Measurements from ENCODE around the gene SLC6A18.
"Not testable (repeated sequence)": the region's sequence is repeated elsewhere in the genome, so short reads cannot be mapped to it uniquely, and the experiment has no call there.

The SLC6A18 gene

DNA sequence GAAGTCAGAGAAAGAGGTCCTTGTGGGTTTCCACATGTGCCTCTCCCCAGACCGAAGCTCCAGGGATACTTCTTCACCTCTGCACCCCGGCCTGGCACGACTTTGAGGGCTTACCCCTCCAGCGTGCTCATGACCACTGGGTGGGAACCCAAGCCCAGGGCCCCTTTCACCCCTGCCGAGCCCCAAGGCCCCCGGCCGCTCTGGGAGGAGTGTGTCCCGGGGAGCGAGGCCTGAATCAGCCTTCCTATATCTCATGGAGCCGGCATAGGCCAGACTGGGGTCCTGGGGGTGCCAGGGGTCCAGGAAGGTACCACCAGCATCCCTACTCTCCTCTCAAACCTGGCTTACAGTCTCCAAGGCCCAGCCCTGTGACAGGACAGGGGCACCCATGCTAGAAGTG lies 52.6 kb downstream of the SLC6A18 start:
- no peak for DNase-seq (ENCODE audit: low spot score)

DNA sequence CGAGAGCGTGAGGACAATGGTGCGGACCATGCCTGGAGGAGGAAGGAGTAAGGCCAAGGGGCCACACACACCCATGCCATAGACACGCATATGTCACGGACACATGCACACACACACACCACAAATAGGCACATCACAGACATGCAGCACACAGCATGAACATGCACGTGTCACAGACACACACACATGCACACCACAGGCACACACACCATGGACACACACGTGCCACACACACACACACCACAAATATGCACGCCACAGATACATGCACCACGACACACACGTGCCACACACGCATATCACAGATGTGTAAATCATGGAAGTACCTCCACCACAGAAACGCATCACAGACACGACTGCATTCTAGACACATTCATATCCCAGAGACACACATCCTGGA lies 53.0 kb downstream of the SLC6A18 start:
- no peak for DNase-seq (ENCODE audit: low spot score)

DNA sequence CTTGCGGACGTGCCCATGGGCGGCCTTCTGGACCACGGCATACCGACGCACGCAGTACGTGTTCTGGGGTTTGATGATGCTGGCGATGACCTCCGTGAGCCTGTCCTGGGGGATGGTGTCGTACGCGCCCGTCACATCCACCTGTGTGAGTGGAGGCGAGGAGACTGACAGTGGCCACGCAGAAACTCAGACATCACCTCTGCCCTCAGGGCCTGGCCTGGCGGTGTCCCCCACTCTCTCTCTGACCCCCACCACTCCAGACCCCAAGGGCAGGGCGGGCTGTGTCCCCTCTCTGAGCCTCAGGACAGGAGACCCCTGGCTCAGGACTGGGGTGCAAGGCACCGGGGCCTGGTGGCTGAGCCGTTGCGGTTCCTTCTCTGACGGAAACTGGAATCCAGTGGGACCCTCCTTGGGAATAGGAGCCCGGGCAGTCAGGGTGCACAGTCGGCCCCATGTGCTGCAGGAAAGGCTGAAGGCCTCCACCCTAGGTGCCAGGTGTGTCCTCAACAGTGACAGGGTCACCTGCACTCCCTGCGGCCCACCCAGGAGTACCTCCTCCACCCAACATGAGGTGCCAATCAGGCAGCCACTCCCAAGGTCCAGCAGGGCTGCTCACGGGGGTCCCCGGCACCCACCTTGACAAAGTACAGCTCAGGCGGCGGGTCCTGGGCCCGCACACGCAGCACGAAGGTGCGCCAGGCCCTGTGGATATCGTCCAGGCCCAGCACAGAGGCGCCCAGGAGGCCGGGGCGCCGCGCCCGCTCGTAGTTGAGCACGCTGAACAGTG lies 53.7 kb downstream of the SLC6A18 start:
- DNase-seq (ENCODE audit: low spot score) = no peak

DNA sequence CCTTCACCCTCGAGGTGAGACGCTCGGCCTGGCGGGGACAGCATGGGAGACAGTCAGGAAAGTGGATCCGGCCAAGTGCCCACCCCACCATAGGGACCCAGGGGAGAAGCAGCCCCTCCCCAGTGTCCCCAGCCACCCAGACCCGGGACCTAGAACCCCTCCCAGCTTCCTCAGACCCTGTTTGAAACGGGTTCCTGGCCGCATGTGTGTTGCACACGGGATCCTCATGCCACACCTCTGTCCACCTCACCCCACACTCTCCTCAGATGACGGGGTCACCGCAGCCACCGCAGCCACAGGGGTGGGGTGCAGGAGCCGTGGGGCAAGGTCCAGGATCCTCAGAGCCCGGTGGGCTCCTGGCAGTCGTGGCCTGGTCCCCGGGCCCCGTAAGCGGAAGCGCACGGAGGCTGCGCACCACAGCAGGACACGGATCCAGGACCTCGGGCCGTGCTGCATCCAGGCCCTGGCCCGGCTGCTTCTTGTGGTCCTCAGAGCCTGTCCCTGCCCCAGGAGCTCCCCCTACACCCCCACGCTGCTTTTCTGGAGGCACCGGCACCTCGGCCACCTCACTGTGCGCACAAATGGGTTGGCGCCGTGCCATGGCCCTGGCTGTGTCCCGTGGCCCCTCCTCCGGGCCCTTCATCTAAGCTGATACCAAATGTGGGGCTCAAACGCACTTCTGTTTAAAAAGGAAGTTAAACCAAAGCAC lies 54.4 kb downstream of the SLC6A18 start:
- DNase-seq (ENCODE audit: low spot score) = no peak

DNA sequence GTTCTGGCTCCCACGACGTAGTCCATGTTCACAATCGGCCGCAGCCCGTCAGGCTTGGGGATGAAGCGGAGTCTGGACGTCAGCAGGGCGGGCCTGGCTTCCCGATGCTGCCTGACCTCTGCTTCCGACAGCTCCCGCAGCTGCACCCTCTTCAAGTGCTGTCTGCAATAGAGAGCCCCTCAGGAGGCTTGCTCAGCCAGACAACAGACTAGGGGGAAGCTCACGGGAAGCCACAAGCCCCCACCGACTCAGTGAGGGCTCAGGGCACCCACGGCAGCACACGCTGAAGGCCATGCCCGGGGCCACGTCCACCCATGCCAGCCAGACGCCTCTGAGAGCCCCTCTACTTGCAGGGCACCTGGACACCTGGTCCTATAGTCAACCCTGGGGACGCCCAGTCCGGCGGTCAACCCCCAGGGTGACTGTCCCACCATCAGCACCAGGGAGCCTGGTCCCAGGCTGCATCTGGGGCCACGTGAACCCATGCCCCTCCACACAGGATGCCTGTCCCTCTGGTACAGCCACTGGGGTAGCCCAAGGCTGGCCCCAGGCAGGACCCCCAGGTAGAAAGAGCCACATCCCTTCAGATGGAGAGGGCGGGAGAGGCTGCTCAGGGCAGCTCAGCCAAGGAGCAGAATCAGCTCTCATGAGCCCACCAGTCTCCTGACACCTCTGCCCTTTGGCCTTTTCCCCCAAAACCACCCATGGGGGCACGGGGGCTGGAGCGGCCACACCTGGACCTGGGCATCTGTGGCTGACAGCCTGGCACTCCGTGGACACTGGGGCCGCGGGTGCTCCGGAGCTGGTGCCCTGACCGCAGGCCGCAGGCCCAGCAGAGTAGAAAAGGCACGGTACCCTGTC lies 55.2 kb downstream of the SLC6A18 start:
- DNase-seq (ENCODE audit: low spot score) = no peak

DNA sequence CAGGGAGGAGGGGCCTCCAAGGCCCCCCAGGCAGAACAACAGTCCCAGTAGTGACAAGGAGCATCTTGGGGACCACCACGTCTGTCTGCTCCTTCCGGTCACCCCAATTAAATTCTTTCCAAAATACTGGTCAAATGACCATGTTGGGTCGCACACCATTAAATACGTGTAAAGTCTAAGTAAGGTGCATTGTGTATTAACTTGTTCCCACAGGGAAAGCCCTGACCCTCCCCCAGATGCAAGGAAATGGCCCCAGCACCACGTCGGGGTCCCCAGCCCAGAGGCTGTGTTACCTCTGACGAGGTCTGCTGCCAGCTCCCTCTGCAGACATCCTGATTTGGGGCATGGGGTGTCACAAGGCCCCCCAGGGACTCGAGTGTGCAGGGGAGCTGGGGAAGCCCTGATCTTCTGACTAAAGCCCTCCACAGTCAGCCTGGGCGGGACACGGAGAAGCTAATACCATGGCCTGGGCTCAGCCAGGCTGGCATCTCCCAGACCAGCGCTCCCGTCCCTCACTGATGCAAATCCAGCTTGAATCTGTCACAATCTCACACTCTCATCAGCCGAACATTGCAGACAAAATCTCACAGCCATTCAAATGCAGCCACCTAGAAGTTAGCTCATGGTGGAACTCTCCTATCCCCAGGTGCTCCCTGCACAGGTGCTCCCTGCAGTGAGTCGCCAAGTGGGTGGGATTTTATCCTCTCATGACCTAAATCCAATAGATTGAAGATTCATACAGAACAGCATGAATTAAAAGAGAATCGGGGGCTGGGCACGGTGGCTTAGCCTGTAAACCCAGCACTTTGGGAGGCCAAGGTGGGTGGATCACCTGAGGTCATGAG lies 56.1 kb downstream of the SLC6A18 start:
- DNase-seq (ENCODE audit: low spot score) = no peak

DNA sequence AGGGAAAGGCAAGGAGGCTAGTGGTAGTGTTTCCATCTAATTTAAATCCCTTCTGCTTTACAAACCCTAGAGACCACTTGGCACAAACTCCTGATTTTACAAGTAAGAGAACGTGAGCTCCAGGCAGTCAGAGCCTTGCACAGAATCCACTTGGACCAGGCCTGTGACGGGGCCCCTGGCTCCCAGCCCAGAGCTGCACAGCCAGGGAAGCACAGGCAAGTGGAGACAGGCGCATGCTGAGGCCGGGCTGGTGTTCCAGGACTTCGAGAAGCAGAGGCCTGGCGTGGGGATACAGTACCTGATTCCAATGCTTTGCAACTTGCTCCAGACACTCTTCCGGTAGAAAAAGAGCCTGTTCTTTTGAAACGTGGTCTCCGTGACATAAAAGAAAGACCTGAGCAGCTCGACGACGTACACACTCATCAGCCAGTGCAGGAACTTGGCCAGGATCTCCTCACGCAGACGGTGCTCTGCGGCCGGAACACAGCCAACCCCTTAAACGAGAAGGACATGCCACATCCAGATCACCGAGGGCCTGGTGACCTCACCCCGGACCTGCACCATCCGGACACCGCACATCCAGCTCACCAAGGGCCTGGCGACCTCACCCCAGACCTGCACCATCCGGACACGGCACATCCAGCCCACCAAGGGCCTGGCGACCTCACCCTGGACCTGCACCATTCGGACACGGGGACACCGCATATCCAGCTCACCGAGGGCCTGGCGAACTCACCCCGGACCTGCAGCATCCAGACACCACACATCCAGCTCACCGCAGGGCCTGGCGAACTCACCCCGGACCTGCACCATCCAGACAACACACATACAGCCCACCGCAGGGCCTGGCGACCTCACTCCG lies 57.2 kb downstream of the SLC6A18 start:
- DNase-seq (ENCODE audit: low spot score) = no peak

DNA sequence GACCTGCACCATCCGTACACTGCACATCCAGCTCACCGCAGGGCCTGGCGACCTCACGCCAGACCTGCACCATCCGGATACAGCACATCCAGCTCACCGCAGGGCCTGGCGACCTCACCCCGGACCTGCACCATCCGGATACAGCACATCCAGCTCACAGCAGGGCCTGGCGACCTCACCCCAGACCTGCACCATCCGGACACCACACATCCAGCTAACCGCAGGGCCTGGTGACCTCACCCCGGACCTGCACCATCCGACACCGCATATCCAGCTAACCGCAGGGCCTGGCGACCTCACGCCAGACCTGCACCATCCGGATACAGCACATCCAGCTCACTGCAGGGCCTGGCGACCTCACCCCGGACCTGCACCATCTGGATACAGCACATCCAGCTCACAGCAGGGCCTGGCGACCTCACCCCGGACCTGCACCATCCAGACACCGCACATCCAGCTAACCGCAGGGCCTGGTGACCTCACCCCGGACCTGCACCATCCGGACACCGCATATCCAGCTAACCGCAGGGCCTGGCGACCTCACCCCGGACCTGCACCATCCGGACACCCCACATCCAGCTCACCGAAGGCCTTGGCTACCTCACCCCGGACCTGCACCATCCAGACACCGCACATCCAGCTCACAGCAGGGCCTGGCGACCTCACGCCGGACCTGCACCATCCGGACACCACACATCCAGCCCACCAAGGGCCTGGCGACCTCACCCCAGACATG lies 58.0 kb downstream of the SLC6A18 start:
- DNase-seq (ENCODE audit: low spot score) = not testable (repeated sequence)

DNA sequence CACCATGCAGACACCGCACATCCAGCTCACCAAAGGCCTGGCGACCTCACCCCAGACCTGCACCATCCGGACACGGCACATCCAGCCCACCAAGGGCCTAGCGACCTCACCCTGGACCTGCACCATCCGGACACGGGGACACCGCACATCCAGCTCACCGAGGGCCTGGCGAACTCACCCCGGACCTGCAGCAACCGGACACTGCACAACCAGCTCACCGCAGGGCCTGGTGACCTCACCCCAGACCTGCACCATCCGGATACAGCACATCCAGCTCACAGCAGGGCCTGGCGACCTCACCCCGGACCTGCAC lies 58.5 kb downstream of the SLC6A18 start:
- not testable (repeated sequence) for DNase-seq (ENCODE audit: low spot score)

DNA sequence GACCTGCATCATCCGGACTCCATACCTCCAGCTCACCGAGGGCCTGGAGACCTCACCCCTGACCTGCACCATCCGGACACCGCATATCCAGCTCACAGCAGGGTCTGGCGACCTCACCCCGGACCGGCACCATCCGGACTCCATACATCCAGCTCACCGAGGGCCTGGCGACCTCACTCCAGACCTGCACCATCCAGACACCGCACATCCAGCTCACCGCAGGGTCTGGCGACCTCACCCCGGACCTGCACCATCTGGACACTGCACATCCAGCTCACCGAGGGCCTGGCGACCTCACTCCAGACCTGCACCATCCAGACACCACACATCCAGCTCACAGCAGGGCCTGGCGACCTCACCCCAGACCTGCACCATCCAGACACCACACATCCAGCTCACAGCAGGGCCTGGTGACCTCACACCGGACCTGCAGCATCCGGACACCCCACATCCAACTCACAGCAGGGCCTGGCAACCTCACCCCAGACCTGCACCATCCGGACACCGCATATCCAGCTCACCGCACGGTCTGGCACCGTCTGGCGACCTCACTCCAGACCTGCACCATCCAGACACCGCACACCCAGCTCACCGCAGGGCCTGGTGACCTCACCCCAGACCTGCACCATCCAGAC lies 59.3 kb downstream of the SLC6A18 start:
- DNase-seq (ENCODE audit: low spot score) = not testable (repeated sequence)

DNA sequence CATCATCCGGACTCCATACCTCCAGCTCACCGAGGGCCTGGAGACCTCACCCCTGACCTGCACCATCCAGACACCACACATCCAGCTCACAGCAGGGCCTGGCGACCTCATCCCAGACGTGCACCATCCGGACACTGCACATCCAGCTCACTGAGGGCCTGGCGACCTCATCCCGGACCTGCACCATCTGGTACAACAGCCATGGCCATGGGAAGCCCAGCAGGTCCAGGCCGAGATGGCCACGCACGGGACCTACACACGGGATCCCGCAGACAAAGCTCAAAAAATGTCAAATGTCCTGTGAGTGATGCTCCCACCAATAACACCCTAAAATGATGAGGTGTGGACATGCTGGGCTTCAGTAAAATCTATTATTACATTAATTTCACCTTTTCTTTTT lies 60.0 kb downstream of the SLC6A18 start:
- no peak for DNase-seq (ENCODE audit: low spot score)

DNA sequence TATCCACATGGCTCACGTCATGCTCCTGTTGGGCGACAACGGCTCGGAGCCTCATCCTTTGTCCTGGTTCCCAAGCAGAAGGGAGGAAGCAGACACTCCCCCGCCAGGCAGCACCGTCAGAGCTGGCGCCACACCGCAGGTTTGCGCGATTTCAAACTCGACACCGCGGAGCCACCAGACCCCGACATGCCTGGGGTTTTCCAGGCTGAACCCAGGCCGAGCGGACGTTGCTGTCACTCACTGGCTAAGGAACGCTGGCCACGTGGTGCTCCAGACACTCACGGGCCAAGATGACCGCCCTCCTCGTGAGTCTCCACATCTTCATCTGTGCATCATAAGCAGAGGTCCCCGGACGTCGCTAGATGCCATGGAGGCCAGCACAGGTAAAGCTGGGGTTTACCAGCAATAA lies 60.7 kb downstream of the SLC6A18 start:
- no peak for DNase-seq (ENCODE audit: low spot score)

DNA sequence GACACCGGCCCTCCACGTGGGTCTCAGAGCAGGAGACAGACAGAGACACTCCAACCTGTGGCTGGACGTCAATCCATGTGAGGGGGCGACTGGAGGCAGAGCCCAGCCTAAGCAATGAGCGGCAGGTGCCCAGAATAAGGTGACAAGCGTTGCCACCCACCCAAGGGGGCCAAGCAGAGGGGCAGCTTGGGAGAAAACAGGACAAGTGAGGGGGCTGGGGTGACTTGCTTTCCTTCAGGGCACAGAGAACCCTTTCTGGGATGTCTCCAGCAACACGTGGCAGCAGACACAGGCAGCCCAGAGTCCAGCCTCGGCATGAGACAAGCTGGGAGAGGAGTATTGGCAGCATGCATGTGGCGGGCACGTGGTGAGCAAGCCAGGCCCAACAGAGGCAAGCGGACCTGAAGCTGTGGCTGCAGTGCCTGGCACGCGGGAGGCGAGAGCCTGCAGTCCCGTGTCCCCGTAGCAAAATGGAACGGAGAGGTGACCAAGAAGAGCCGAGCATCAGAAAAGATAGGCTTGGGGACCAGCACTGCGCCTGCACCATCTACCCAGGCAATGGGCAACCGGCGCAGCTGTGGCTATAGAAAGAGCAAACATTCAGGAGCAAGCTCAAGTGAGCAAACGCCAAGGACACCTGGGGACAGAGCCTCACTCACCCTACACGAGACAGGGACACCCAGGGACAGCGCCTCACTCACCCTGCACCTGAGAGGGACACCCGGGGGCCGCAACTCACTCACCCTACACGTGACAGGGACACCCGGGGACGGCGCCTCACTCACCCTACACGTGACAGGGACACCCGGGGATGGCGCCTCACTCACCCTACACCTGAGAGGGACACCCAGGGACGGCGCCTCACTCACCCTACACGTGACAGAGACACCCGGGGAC lies 63.5 kb downstream of the SLC6A18 start:
- DNase-seq (ENCODE audit: low spot score) = no peak

DNA sequence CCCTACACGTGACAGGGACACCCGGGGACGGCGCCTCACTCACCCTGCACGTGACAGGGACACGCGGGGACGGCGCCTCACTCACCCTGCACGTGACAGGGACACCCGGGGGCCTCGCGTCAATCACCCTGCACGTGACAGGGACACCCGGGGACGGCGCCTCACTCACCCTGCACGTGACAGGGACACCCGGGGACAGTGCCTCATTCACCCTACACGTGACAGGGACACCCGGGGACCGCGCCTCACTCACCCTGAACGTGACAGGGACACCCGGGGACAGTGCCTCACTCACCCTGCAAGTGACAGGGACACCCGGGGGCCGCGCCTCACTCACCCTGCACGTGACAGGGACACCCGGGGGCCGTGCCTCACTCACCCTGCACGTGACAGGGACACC lies 64.4 kb downstream of the SLC6A18 start:
- DNase-seq (ENCODE audit: low spot score) = not testable (repeated sequence)

DNA sequence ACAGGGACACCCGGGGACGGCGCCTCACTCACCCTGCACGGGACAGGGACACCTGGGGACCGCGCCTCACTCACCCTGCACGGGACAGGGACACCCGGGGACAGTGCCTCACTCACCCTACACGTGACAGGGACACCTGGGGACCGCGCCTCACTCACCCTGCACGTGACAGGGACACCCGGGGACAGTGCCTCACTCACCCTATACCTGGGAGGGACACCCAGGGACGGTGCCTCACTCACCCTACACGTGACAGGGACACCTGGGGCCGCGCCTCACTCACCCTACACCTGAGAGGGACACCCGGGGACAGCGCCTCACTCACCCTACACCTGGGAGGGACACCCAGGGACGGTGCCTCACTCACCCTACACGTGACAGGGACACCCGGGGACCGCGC lies 65.8 kb downstream of the SLC6A18 start:
- not testable (repeated sequence) for DNase-seq (ENCODE audit: low spot score)

DNA sequence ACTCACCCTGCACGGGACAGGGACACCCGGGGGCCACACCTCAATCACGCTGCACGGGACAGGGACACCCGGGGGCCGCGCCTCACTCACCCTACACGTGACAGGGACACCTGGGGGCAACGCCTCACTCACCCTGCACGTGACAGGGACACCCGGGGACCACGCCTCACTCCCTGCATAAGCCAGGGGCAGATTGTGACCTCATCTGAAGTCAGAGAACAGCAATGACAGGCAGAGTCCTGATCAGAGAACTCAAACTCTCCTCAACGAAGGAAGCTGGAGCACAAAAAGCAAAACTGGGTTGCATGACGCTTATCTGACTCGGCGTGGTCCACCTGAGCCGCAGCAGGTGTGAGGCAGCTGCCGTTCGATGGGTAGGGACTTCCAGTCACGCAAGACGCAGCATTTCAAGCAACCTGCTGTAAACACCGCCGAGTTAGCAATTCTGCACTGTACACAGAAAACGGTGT lies 66.5 kb downstream of the SLC6A18 start:
- no peak for DNase-seq (ENCODE audit: low spot score)

DNA sequence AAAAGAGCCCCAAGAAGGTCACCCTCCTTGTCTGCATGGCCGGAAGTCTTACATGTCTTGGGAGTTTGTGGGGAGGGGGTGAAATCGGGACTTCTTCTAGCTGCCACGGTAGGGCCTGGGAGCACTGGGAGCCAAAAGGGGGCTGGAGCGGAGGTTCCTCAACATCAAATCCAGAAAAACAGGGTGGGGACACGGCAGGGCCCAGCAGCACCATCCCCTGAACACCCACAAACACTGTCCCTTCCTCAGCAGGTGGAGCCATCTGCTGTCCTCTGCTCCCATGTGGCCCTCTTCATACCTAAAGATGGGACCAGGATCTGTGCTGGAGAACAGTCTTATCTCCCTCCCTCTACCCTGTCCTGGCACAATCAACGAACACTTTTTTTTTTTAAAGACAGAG lies 67.0 kb downstream of the SLC6A18 start:
- no peak for DNase-seq (ENCODE audit: low spot score)

DNA sequence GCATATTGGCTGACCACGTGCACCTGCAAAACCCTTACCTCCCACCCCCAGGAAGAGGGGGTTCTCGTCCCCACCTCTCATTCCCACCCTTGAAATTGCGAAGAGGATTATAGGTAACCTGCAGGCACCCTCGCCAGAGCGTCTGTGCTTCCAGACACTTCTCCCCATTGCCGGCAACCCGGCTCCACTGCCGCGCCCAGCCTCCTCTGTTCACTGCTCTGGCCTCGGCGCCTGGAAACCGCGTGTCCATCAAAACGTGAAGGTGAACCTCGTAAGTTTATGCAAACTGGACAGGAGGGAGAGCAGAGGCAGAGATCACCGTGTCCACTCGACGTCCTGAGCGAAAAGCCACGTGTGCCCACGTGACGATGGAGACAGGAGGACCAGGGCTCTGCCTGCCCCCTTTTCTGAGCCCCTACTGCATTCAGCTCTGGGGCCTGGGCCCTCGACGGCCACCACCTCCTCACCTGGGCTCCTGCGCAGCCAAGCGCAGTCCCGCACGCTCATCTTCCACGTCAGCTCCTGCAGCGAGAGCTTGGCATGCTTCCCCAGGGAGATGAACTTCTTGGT lies 67.8 kb downstream of the SLC6A18 start:
- peak; percentile 37 for DNase-seq (ENCODE audit: low spot score)
